ENCODE measurements around the gene TAOK2.

TAOK2 gene

GRCh38 chr16:29963021-29963743, 10.5 kb upstream of the TAOK2 start:
- in situ Hi-C loops (cut with HindIII; ENCODE audit: low sequenced_read_pairs) = no loop called here

GRCh38 chr16:29968205-29968604, 5.5 kb upstream of the TAOK2 start:
- in situ Hi-C loops (cut with HindIII; ENCODE audit: low sequenced_read_pairs) = no loop called here

GRCh38 chr16:29971304-29971703, 2.4 kb upstream of the TAOK2 start:
- in situ Hi-C loops (cut with HindIII; ENCODE audit: low sequenced_read_pairs) = no loop called here

GRCh38 chr16:29972500-29972899, 1.2 kb upstream of the TAOK2 start:
- in situ Hi-C loops (cut with HindIII; ENCODE audit: low sequenced_read_pairs) = no loop called here

GRCh38 chr16:29972992-29973383, 680 bp upstream of the TAOK2 start:
- in situ Hi-C loops (cut with HindIII; ENCODE audit: low sequenced_read_pairs) = no loop called here

- in situ Hi-C loops (cut with HindIII; ENCODE audit: low sequenced_read_pairs) = no loop called here
Observed at GRCh38 chr16:29974291-29975133, 844 bp downstream of the TAOK2 start.

- in situ Hi-C loops (cut with HindIII; ENCODE audit: low sequenced_read_pairs) = no loop called here
Observed at GRCh38 chr16:29975134-29975538, 1.5 kb downstream of the TAOK2 start.

- in situ Hi-C loops (cut with HindIII; ENCODE audit: low sequenced_read_pairs) = no loop called here
Observed at GRCh38 chr16:29975811-29976511, 2.3 kb downstream of the TAOK2 start.

GRCh38 chr16:29977063-29977825, 3.6 kb downstream of the TAOK2 start:
- in situ Hi-C loops (cut with HindIII; ENCODE audit: low sequenced_read_pairs) = no loop called here

GRCh38 chr16:29978081-29978480, 4.4 kb downstream of the TAOK2 start:
- in situ Hi-C loops (cut with HindIII; ENCODE audit: low sequenced_read_pairs) = no loop called here

- in situ Hi-C loops (cut with HindIII; ENCODE audit: low sequenced_read_pairs) = no loop called here
Observed at GRCh38 chr16:29978564-29979270, 5.0 kb downstream of the TAOK2 start.

- in situ Hi-C loops (cut with HindIII; ENCODE audit: low sequenced_read_pairs) = no loop called here
Observed at GRCh38 chr16:29982560-29983419, 9.1 kb downstream of the TAOK2 start.

- in situ Hi-C loops (cut with HindIII; ENCODE audit: low sequenced_read_pairs) = no loop called here
Observed at GRCh38 chr16:29983420-29984136, 9.9 kb downstream of the TAOK2 start.

GRCh38 chr16:29984137-29984763, 10.6 kb downstream of the TAOK2 start:
- in situ Hi-C loops (cut with HindIII; ENCODE audit: low sequenced_read_pairs) = no loop called here

GRCh38 chr16:29984764-29985147, 11.1 kb downstream of the TAOK2 start:
- in situ Hi-C loops (cut with HindIII; ENCODE audit: low sequenced_read_pairs) = no loop called here

- in situ Hi-C loops (cut with HindIII; ENCODE audit: low sequenced_read_pairs) = no loop called here
Observed at GRCh38 chr16:29985271-29985811, 11.7 kb downstream of the TAOK2 start.

GRCh38 chr16:29986231-29986630, 12.6 kb downstream of the TAOK2 start:
- in situ Hi-C loops (cut with HindIII; ENCODE audit: low sequenced_read_pairs) = no loop called here

- in situ Hi-C loops (cut with HindIII; ENCODE audit: low sequenced_read_pairs) = no loop called here
Observed at GRCh38 chr16:29986931-29987330, 13.3 kb downstream of the TAOK2 start.
